Tibial nerve (tissue), 3 donors: ENCODE results near the gene IL1RAP.

Source experiments
- POLR2A ChIP-seq, 2 donors: fragments of 450-650 bp; IDR thresholded peaks; one replicate each; pipeline ENCODE4 v1.6.1; 2017; ENCODE audit warnings: antibody characterized with exemption in 2 of 2, mild to moderate bottlenecking in 2 of 2, moderate library complexity in 2 of 2
- TF ChIP-seq, protein P1 (sequence below), 5 experiments: fragments of 200-600 bp in 3 of 5; fragments of 450-650 bp in 2 of 5; sonication (generic) in 3 of 5; IDR thresholded peaks; one replicate each; pipeline ENCODE4 v1.5.1; 2016 to 2019; ENCODE audit warnings: antibody characterized with exemption in 5 of 5, mild to moderate bottlenecking in 3 of 5, moderate library complexity in 2 of 5

DNA sequence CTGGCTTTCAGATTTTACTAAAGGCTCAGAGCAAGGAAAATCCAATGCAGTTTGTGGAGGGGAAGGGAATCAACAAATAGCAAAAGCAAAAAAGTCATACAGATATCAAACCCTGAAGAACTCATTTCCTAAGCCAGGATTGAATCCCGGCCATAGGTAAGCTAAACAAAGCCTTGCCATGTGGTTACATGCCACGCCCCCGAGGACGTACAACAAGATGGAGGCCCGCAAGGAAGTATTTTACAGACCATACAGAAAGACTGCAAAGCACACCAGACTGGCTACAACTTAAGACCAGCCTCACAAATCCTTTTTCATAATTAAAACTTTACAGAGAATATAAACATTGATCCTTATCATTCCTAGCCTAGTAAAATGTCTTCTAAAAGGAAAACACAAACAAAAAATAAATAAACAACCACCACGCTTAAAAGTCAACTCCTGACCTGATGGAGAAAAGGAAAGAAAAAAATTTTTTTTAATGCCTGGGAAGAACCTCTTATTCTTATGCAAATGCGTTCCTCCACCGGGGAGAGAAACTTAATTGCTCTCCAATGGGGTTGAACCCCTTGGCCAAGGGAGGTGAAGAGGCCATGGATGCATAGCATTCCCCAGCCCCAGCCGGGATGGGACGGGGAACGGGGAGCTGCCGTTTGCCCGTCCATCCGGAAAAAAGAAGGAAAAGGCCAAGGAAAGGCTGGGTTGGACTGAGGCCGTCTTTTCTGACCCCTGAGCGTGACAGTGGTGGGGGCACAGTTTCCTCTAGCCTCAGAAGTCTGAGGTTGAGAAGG lies 39.3 kb downstream of the IL1RAP start:
- TF ChIP-seq, protein P1, sequence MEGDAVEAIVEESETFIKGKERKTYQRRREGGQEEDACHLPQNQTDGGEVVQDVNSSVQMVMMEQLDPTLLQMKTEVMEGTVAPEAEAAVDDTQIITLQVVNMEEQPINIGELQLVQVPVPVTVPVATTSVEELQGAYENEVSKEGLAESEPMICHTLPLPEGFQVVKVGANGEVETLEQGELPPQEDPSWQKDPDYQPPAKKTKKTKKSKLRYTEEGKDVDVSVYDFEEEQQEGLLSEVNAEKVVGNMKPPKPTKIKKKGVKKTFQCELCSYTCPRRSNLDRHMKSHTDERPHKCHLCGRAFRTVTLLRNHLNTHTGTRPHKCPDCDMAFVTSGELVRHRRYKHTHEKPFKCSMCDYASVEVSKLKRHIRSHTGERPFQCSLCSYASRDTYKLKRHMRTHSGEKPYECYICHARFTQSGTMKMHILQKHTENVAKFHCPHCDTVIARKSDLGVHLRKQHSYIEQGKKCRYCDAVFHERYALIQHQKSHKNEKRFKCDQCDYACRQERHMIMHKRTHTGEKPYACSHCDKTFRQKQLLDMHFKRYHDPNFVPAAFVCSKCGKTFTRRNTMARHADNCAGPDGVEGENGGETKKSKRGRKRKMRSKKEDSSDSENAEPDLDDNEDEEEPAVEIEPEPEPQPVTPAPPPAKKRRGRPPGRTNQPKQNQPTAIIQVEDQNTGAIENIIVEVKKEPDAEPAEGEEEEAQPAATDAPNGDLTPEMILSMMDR (IDR thresholded peaks at IDR 0.05): no peak
- no peak for TF ChIP-seq POLR2A (IDR thresholded peaks at IDR 0.05)
